Thoracic aorta (tissue), 2 donors: ENCODE measurements around the gene SLITRK6. TPM values are rescaled to one million over a fixed set of nuclear protein-coding genes. Genes with fewer than 3 reads are reported as not detected.
A peak's percentile ranks its signal among the peaks of the same experiment; 100 is the strongest.

Source experiments
- ATAC-seq: fragments of 150-250 bp; one replicate; pipeline ENCODE4 v1.8.0; 2017; ENCODE audit warnings: low read depth; ENCODE audit not compliant: insufficient number of reproducible peaks, low FRiP score
- DNase-seq: peaks from one replicate; pipeline ENCODE4 v3.0.0-alpha.2; 2020; ENCODE audit warnings: low spot score
- H3K27ac ChIP-seq, 2 donors: fragments of 200-600 bp; sonication (generic); 1 replicate in 1 of 2; 2 replicates in 1 of 2; pipeline ENCODE4 v1.5.1; 2016; ENCODE audit warnings: mild to moderate bottlenecking in 2 of 2, moderate library complexity in 2 of 2
- H3K27me3 ChIP-seq: fragments of 200-600 bp; sonication (generic); replicated peaks from 2 replicates; pipeline ENCODE4 v1.6.0; 2016; ENCODE audit warnings: mild to moderate bottlenecking; ENCODE audit not compliant: insufficient read depth
- H3K36me3 ChIP-seq: fragments of 200-600 bp; sonication (generic); one replicate; pipeline ENCODE4 v1.5.1; 2016
- H3K4me1 ChIP-seq, 2 donors: fragments of 200-600 bp; sonication (generic); 1 replicate in 1 of 2; 2 replicates in 1 of 2; pipeline versions ENCODE4 v1.5.1 to v1.6.0; 2016; ENCODE audit warnings: low read depth in 2 of 2, mild to moderate bottlenecking in 1 of 2; ENCODE audit not compliant: control insufficient read depth in 1 of 2
- H3K4me3 ChIP-seq: fragments of 200-600 bp; sonication (generic); 2 replicates; pipeline ENCODE4 v1.5.1; 2016; ENCODE audit warnings: mild to moderate bottlenecking
- H3K9me3 ChIP-seq: fragments of 200-600 bp; sonication (generic); 2 replicates; pipeline ENCODE4 v1.5.1; 2016
- total RNA-seq, 2 donors: library from RNA; depleted of rRNA; stranded (reverse); fragments of >200 nt; gene quantifications; one replicate each; pipeline versions ENCODE4 v1.1.0 to v1.2.3, GENCODE V29; 2016
- TF ChIP-seq, protein P1 (sequence below): fragments of 200-600 bp; sonication (generic); IDR thresholded peaks from one replicate; pipeline ENCODE4 v1.5.1; 2019; ENCODE audit warnings: antibody characterized with exemption

SLITRK6 gene
- total RNA-seq, 2 donors from 2014 or later: not detected

DNA sequence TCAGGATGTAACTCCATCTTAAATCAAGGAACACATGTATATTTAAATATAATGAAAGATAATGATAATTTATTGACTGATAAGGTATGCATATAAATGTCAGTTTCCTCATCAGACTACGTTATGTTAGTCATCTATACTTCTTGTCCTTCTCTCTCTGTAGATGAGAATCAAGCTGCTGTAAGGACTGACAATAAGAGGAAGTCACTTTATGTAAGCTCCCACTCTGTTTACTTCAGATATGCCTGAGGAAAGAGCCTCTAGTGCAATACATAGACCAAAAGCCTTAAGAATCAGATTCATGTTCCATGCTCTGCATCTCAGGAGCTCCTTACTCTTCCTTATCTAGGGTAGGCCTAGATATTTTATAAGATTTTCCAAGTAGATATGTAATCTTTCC, 9.6 kb upstream of the SLITRK6 start:
- Histone ChIP-seq H3K27me3 (no peaks in the 10 kb centered on the region), H3K27ac (no peak overlapping the region), H3K4me3 (no peak overlapping the region), H3K9me3 (no peaks in the 10 kb centered on the region), H3K4me1 (no peaks in the 10 kb centered on the region), H3K36me3 (no peaks in the 10 kb centered on the region)
- no peak for DNase-seq
- TF ChIP-seq, protein P1, sequence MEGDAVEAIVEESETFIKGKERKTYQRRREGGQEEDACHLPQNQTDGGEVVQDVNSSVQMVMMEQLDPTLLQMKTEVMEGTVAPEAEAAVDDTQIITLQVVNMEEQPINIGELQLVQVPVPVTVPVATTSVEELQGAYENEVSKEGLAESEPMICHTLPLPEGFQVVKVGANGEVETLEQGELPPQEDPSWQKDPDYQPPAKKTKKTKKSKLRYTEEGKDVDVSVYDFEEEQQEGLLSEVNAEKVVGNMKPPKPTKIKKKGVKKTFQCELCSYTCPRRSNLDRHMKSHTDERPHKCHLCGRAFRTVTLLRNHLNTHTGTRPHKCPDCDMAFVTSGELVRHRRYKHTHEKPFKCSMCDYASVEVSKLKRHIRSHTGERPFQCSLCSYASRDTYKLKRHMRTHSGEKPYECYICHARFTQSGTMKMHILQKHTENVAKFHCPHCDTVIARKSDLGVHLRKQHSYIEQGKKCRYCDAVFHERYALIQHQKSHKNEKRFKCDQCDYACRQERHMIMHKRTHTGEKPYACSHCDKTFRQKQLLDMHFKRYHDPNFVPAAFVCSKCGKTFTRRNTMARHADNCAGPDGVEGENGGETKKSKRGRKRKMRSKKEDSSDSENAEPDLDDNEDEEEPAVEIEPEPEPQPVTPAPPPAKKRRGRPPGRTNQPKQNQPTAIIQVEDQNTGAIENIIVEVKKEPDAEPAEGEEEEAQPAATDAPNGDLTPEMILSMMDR: no peak
- ATAC-seq: no peak

DNA sequence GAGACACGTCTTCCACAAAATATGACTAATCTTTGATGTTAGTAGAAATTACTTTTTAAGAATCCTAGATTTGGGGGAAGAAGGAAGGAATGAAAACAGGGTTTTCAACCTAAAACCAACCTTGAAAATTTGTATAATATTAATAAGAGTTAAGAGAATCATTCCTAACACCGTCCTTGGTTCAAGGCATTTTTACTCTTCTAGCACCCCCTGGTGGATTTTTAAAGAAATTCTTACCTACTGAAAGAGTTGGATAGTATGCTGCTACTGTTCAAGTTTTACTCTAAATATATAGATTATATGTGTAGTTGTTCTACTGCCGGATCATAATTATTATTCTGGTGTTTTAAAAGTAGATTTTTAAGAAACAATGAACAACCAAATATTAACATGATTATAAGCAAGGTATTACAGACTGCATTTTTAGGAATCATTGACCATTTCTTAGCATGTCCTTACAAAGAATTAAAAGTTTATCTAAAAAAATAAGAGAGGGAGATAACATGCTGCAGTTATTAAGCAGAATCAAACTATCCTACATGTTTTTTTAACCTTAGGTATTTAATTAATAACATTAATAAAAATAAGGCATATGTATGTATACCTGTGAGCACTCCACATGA, 7.4 kb upstream of the SLITRK6 start:
- no peak overlapping the region for H3K27ac ChIP-seq
- H3K4me1 ChIP-seq: no peaks in the 10 kb centered on the region
- no peaks in the 10 kb centered on the region for H3K36me3 ChIP-seq
- H3K9me3 ChIP-seq: no peaks in the 10 kb centered on the region
- ATAC-seq (no peak), DNase-seq (no peak)
- H3K27me3 ChIP-seq: no peaks in the 10 kb centered on the region
- no peak overlapping the region for H3K4me3 ChIP-seq
- TF ChIP-seq, protein P1: peak; percentile 61

DNA sequence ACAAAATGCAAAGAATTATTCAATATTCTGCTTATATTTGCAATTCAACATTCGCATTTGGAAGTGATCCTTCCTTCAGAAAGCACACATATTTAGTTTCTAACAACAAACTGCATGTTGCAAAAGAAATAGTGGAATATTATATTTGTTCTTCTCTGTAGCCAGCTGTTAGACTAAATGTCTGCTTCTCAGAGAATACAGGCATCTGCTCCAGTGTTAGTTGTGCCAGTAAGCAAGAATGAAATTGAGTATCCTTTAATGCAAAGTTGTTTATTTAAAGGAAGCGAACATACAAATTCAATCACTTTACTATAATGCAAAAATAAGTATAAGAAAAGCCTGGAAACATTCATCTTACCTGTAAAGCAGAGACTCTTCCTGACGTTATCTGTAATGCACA, 663 bp downstream of the SLITRK6 start:
- no peak overlapping the region for H3K4me3 ChIP-seq
- no peak for ATAC-seq
- TF ChIP-seq, protein P1: no peak
- DNase-seq: no peak
- H3K4me1 ChIP-seq: no peaks in the 10 kb centered on the region
- no peaks in the 10 kb centered on the region for H3K36me3 ChIP-seq
- H3K9me3 ChIP-seq: no peaks in the 10 kb centered on the region
- no peak overlapping the region for H3K27ac ChIP-seq
- no peaks in the 10 kb centered on the region for H3K27me3 ChIP-seq

DNA sequence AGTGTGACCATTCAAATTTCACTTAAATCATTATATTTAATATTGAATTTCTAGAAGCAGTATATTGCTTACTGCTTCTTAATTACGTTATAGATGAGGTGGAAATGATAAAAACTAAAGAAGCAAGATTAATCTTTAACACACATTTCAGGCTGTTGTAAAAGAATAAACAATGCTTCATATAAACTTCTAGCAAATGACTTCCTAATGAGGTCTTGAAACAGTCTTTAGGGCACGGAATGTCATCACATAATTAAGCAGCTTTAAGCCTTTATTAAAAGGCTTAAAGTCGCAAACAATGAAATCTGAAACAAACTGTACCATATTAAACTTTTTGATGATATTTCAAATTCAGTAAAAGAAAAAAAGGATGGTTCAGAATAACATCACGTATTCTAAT, 1.9 kb downstream of the SLITRK6 start:
- Histone ChIP-seq H3K27ac (no peak overlapping the region), H3K9me3 (no peaks in the 10 kb centered on the region), H3K4me1 (no peaks in the 10 kb centered on the region), H3K27me3 (no peaks in the 10 kb centered on the region), H3K4me3 (no peak overlapping the region), H3K36me3 (no peaks in the 10 kb centered on the region)
- ATAC-seq (no peak), DNase-seq (no peak)
- TF ChIP-seq, protein P1: no peak

DNA sequence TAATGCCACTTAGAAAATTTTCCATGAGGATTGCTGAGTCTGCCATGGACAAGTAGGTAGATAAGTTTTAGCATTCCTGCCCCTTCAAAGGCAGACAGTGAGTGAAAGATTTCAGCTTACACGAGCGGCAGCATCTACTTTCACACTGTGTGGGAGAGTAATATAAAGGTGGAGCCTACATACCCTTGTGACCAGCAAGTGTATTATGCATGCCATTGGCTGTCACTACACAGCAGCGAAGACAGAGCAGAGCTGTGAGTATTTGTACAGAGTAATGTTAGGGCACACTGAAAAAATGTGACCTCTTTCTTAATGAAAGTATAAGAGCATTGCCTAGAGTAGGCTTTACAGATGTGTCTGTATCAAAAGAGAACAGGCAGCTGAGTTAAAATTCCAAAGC, 14.0 kb downstream of the SLITRK6 start:
- no peaks in the 10 kb centered on the region for H3K9me3 ChIP-seq
- TF ChIP-seq, protein P1: no peak
- no peaks in the 10 kb centered on the region for H3K36me3 ChIP-seq
- H3K27ac ChIP-seq: no peak overlapping the region
- H3K4me3 ChIP-seq: no peak overlapping the region
- ATAC-seq (no peak), DNase-seq (no peak)
- no peaks in the 10 kb centered on the region for H3K27me3 ChIP-seq
- H3K4me1 ChIP-seq: no peaks in the 10 kb centered on the region
